ENCODE data around the gene SFXN4. TPM values are rescaled to one million over a fixed set of nuclear protein-coding genes. Genes with fewer than 3 reads are reported as not detected.

SFXN4 gene
- total RNA-seq, 1 experiment from 2014 or later = 21.9 TPM

DNA sequence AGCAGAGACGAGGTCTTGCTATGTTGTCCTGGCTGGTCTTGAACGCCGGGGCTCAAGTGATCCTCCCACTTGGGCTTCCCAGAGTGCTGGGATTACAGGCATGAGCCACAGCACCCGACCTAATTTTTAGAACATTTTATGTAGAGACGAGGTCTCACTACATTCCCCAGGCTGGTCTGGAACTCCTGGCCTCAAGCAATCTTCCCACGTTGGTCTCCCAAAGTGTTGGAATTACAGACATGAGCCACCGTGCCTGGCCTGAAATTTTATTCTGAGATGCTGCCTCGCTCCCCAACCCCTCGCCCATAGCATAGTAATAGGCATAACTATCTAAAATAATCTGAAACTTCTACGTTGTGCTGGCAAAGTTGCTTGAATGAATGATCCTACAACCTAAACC, 21.9 kb downstream of the SFXN4 start:
- Mint-ChIP-seq H3K9me3 (no peaks in the 10 kb centered on the region; a peak in 1 of 5 replicates), H3K27me3 (ENCODE audit: low read depth) (no peaks in the 10 kb centered on the region; the same call in 1 of the 2 replicates), H3K4me3 (no peak overlapping the region), H3K4me1 (no peaks in the 10 kb centered on the region), H3K27ac (no peak overlapping the region), H3K36me3 (ENCODE audit: insufficient read depth in 1 of 3, low read depth in 3 of 3) (peaks cover 0 to 19% (median 16%) of the 10 kb centered on the region in 3 experiments; a peak in 4 of 7 replicates)
- no peak overlapping the region for H3T11ph ChIP-seq (ENCODE audit: low read length)
- no peak overlapping the region for H2AK5ac ChIP-seq (ENCODE audit: insufficient read length, low read length)
- H4K5ac ChIP-seq (ENCODE audit: insufficient read length, low read depth, low read length) = no peak overlapping the region
- WGBS (ENCODE audit: extremely low coverage, insufficient read length, low lambda C conversion rate) = no CpG with 5 or more reads among the region's 10 CpGs
- no peaks in the 10 kb centered on the region for H3K79me1 ChIP-seq (ENCODE audit: insufficient read depth, low read depth, low read length, poor library complexity, severe bottlenecking)
- H4K8ac ChIP-seq (replicated peaks; ENCODE audit: insufficient read length, low read depth, low read length) = no peak overlapping the region
- no peak overlapping the region for H3K4me2 ChIP-seq (ENCODE audit: insufficient read depth, insufficient read length, low read length)
- H2AFZ ChIP-seq (ENCODE audit: low read length) = no peak overlapping the region
- no peak overlapping the region for H3K27ac ChIP-seq (ENCODE audit: insufficient read length, low read depth, low read length)
- no peak overlapping the region for H4K91ac ChIP-seq (ENCODE audit: insufficient read length, low read depth, low read length)
- H2BK15ac ChIP-seq (ENCODE audit: low read depth, low read length) = no peak overlapping the region
- H3K14ac ChIP-seq (ENCODE audit: insufficient read depth, low read length) = no peak overlapping the region
- TF ChIP-seq, protein P1, sequence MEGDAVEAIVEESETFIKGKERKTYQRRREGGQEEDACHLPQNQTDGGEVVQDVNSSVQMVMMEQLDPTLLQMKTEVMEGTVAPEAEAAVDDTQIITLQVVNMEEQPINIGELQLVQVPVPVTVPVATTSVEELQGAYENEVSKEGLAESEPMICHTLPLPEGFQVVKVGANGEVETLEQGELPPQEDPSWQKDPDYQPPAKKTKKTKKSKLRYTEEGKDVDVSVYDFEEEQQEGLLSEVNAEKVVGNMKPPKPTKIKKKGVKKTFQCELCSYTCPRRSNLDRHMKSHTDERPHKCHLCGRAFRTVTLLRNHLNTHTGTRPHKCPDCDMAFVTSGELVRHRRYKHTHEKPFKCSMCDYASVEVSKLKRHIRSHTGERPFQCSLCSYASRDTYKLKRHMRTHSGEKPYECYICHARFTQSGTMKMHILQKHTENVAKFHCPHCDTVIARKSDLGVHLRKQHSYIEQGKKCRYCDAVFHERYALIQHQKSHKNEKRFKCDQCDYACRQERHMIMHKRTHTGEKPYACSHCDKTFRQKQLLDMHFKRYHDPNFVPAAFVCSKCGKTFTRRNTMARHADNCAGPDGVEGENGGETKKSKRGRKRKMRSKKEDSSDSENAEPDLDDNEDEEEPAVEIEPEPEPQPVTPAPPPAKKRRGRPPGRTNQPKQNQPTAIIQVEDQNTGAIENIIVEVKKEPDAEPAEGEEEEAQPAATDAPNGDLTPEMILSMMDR (conservative IDR thresholded peaks at IDR 0.05) = no peak
- no peak overlapping the region for H3K18ac ChIP-seq (ENCODE audit: insufficient read length, low read depth, low read length)
- no peaks in the 10 kb centered on the region for H3K23me2 ChIP-seq (ENCODE audit: insufficient read length, low read depth, low read length, poor library complexity, severe bottlenecking)
- no peak overlapping the region for H2BK12ac ChIP-seq (ENCODE audit: insufficient read length, low read depth, low read length)
- H3K4me1 ChIP-seq (ENCODE audit: insufficient read depth, low read length) = no peaks in the 10 kb centered on the region
- H3K27me3 ChIP-seq (ENCODE audit: insufficient read depth, low read length) = no peaks in the 10 kb centered on the region
- no peak overlapping the region for H3K9ac ChIP-seq (ENCODE audit: extremely low read depth, insufficient read length, low read length)
- no peak overlapping the region for H3K23ac ChIP-seq (ENCODE audit: insufficient read length, low read depth, low read length)
- H4K20me1 ChIP-seq (ENCODE audit: control insufficient read depth, insufficient read depth, insufficient read length) = no peaks in the 10 kb centered on the region
- no peak overlapping the region for H3K4ac ChIP-seq (ENCODE audit: low read depth, low read length)
- no peaks in the 10 kb centered on the region for H3K79me2 ChIP-seq (ENCODE audit: insufficient read depth, low read length)
- H2BK120ac ChIP-seq (ENCODE audit: low read depth, low read length, poor library complexity, severe bottlenecking) = no peak overlapping the region
- DNase-seq = no peak
- H2BK5ac ChIP-seq (ENCODE audit: insufficient read length, low read length) = no peak overlapping the region
- H2BK20ac ChIP-seq (ENCODE audit: low read depth, low read length, poor library complexity, severe bottlenecking) = no peak overlapping the region
- H3K9me3 ChIP-seq (ENCODE audit: control insufficient read depth, low read depth, low read length) = no peaks in the 10 kb centered on the region
- no peak overlapping the region for H3K56ac ChIP-seq (ENCODE audit: insufficient read length, low read depth, low read length)

Measured in H9 (cell line).